SK-N-SH (cell line): Measurements from ENCODE around the gene CLDN14. TPM values are rescaled to one million over a fixed set of nuclear protein-coding genes. Genes with fewer than 3 reads are reported as not detected.

ENCODE experiments used
- CTCF ChIA-PET: fragments of 300-600, 350-600 bp; formaldehyde crosslinking; extraction: SDS; loops from one replicate; lab custom pipeline; 2021; lab: Yijun Ruan, JAX
- POLR2A ChIA-PET: fragments of 350-600 bp; sonication (Branson Sonifier 250); formaldehyde crosslinking; extraction: SDS; loops from one replicate; lab custom pipeline; 2020; ENCODE audit warnings: antibody characterized with exemption, inconsistent platforms; lab: Yijun Ruan, JAX
- DNase-seq: peaks from one replicate; pipeline ENCODE4 v3.0.0; 2012
- H2AFZ ChIP-seq: fragments of 200-600 bp; sonication (generic); 2 replicates; pipeline ENCODE4 v1.8.1; 2016; ENCODE audit warnings: antibody characterized with exemption, mild to moderate bottlenecking, low read depth
- H3F3A ChIP-seq: fragments of 200-600 bp; sonication (generic); replicated peaks from 2 replicates; pipeline ENCODE3; 2016; ENCODE audit warnings: antibody characterized with exemption, mild to moderate bottlenecking; ENCODE audit not compliant: insufficient read depth
- H3K27ac ChIP-seq, 2 experiments: fragments of 200-500 bp in 1 of 2; fragments of 200-600 bp in 1 of 2; sonication (Bioruptor generic) in 1 of 2; sonication (generic), shearing (Covaris generic) in 1 of 2; 2 replicates each; pipeline versions ENCODE4 v1.5.1 to v1.6.1; 2014 to 2016; ENCODE audit warnings: low read depth in 2 of 2, inconsistent platforms in 1 of 2, low read length in 1 of 2, mild to moderate bottlenecking in 1 of 2, mixed read lengths in 1 of 2
- H3K27me3 ChIP-seq: fragments of 200-600 bp; sonication (generic), shearing (Covaris generic); 2 replicates; pipeline ENCODE4 v1.6.1; 2016; ENCODE audit warnings: mixed run types; ENCODE audit not compliant: insufficient read depth
- H3K36me3 ChIP-seq, 2 experiments: fragments of 200-500 bp in 1 of 2; fragments of 200-600 bp in 1 of 2; sonication (Bioruptor generic) in 1 of 2; sonication (generic) in 1 of 2; replicated peaks in 1 of 2; 2 replicates each; pipeline versions ENCODE3 to v1.5.1; 2014 to 2016; ENCODE audit warnings: low read length in 1 of 2, mild to moderate bottlenecking in 1 of 2; ENCODE audit not compliant: insufficient read depth in 2 of 2, control insufficient read depth in 1 of 2
- H3K4me1 ChIP-seq, 2 experiments: fragments of 200-500 bp in 1 of 2; fragments of 200-600 bp in 1 of 2; sonication (Bioruptor generic) in 1 of 2; sonication (generic), shearing (Covaris generic) in 1 of 2; 2 replicates each; pipeline versions ENCODE4 v1.5.1 to v1.6.1; 2014 to 2016; ENCODE audit warnings: low read depth in 1 of 2, low read length in 1 of 2, mixed run types in 1 of 2; ENCODE audit not compliant: insufficient read depth in 2 of 2, control insufficient read depth in 1 of 2
- H3K4me2 ChIP-seq: fragments of 200-600 bp; sonication (generic), shearing (Covaris generic); 2 replicates; pipeline ENCODE4 v1.6.1; 2017; ENCODE audit warnings: mixed run types
- H3K4me3 ChIP-seq, 2 experiments: fragments of 200-500 bp in 1 of 2; fragments of 200-600 bp in 1 of 2; sonication (Bioruptor generic) in 1 of 2; sonication (generic), shearing (Covaris generic) in 1 of 2; 2 replicates each; pipeline versions ENCODE4 v1.5.1 to v1.8.1; 2014 to 2016; ENCODE audit warnings: low read depth in 2 of 2, inconsistent platforms in 1 of 2, low read length in 1 of 2, mild to moderate bottlenecking in 1 of 2, mixed read lengths in 1 of 2, moderate library complexity in 1 of 2
- H3K79me2 ChIP-seq: fragments of 200-600 bp; sonication (generic); 2 replicates; pipeline ENCODE4 v1.8.1; 2017; ENCODE audit warnings: mild to moderate bottlenecking; ENCODE audit not compliant: insufficient read depth
- H3K9ac ChIP-seq: fragments of 200-600 bp; sonication (generic); 2 replicates; pipeline ENCODE4 v1.6.1; 2017; ENCODE audit warnings: mixed run types
- H3K9me2 ChIP-seq: fragments of 200-600 bp; sonication (generic); 2 replicates; pipeline ENCODE4 v1.6.1; 2017; ENCODE audit warnings: mixed run types
- H3K9me3 ChIP-seq: fragments of 200-600 bp; sonication (generic); 2 replicates; pipeline ENCODE4 v1.6.1; 2017; ENCODE audit warnings: mixed run types, mild to moderate bottlenecking, moderate library complexity
- H4K20me1 ChIP-seq: fragments of 200-600 bp; sonication (generic); 2 replicates; pipeline ENCODE4 v1.6.1; 2017; ENCODE audit warnings: mild to moderate bottlenecking, mixed run types; ENCODE audit not compliant: insufficient read depth
- FOXM1 ChIP-seq: IDR thresholded peaks from 2 replicates; pipeline ENCODE4 v1.4.0; 2012; ENCODE audit warnings: low read depth, mild to moderate bottlenecking
- POLR2AphosphoS5 ChIP-seq: IDR thresholded peaks from 2 replicates; pipeline ENCODE4 v1.6.1; 2012; ENCODE audit warnings: low read depth, low read length
- RAD21 ChIP-seq: IDR thresholded peaks from 2 replicates; pipeline ENCODE4 v1.6.1; 2012; ENCODE audit warnings: mild to moderate bottlenecking, low read length
- RCOR1 ChIP-seq: fragments of 150-350 bp; IDR thresholded peaks from 2 replicates; pipeline ENCODE4 v1.6.1; 2017; ENCODE audit warnings: antibody characterized with exemption, low read length
- SIN3A ChIP-seq: IDR thresholded peaks from 2 replicates; pipeline ENCODE4 v1.6.1; 2012; ENCODE audit warnings: low read depth, mild to moderate bottlenecking, low read length, moderate library complexity, borderline replicate concordance
- TCF12 ChIP-seq: IDR thresholded peaks from 2 replicates; pipeline ENCODE4 v1.4.0; 2012
- USF1 ChIP-seq: IDR thresholded peaks from 2 replicates; pipeline ENCODE4 v1.4.0; 2012; ENCODE audit warnings: low read depth, borderline replicate concordance
- WGBS: methylation state at CpG from one replicate; pipeline ENCODE4 v1.1.6; 2017; ENCODE audit warnings: low lambda C conversion rate; 5-methylcytosine and 5-hydroxymethylcytosine counted together
- polyA plus RNA-seq, 3 experiments: library from polyadenylated mRNA; depleted of rRNA; stranded (reverse); fragments of >200 nt; gene quantifications; 2 replicates each; pipeline ENCODE4 v1.2.3, GENCODE V29; 2012
- TF ChIP-seq, protein P1 (sequence below): IDR thresholded peaks from 2 replicates; pipeline ENCODE4 v1.6.1; 2012; ENCODE audit warnings: mild to moderate bottlenecking, low read depth, low read length, moderate library complexity
- TF ChIP-seq, protein P2 (sequence below): fragments of 150-350 bp; IDR thresholded peaks from 2 replicates; pipeline ENCODE4 v1.6.1; 2016; ENCODE audit warnings: mild to moderate bottlenecking, low read depth, low read length
- TF ChIP-seq, protein P3 (sequence below): fragments of 200-600 bp; sonication (generic); IDR thresholded peaks from 2 replicates; pipeline ENCODE4 v1.6.1; 2017; ENCODE audit warnings: antibody characterized with exemption, mild to moderate bottlenecking, moderate library complexity

The CLDN14 gene
- polyA plus RNA-seq, 1 of the 3 experiments (the other 2 are of a cell fraction): not detected

DNA sequence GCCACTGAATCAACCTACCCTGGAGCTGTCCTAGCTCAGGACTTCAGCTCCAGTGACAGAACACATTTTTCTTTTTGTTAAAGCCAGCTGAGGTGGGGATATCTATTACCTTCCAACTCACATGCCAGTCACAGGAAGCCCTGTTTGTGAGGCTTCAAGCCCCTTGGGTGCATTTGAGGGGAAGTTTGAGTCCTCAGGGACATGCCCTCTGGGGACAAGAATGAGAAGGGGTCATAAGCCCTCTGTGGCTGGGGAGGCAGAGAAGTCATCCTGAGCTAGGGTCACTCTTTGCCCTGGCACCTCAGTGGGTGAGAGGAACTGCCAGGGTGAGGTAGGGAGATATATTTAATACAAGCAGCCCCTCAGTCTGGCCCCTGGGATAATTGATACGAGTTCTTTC is 33.5 kb upstream of the CLDN14 start:
- Histone ChIP-seq H2AFZ (no peak overlapping the region), H3K27me3 (no peaks in the 10 kb centered on the region; the same call in 1 of the 2 replicates), H3K9ac (no peak overlapping the region), H3K36me3 (no peaks in the 10 kb centered on the region), H3K4me1 (no peaks in the 10 kb centered on the region), H3K4me2 (no peak overlapping the region), H4K20me1 (no peaks in the 10 kb centered on the region), H3F3A (no peaks in the 10 kb centered on the region), H3K9me2 (no peaks in the 10 kb centered on the region), H3K79me2 (no peaks in the 10 kb centered on the region), H3K27ac (no peak overlapping the region), H3K4me3 (no peak overlapping the region), H3K9me3 (no peaks in the 10 kb centered on the region)
- WGBS: 11% methylated on average over 1 of the region's 1 CpG
- ChIA-PET CTCF (interaction anchor here (0.9 to 1.0 kb wide), 2 partner anchors 9 to 10 kb away, joined by 3 to 4 read pairs; no protein-coding TSS in a partner anchor), POLR2A (no interaction called here)
- TF ChIP-seq, protein P1, sequence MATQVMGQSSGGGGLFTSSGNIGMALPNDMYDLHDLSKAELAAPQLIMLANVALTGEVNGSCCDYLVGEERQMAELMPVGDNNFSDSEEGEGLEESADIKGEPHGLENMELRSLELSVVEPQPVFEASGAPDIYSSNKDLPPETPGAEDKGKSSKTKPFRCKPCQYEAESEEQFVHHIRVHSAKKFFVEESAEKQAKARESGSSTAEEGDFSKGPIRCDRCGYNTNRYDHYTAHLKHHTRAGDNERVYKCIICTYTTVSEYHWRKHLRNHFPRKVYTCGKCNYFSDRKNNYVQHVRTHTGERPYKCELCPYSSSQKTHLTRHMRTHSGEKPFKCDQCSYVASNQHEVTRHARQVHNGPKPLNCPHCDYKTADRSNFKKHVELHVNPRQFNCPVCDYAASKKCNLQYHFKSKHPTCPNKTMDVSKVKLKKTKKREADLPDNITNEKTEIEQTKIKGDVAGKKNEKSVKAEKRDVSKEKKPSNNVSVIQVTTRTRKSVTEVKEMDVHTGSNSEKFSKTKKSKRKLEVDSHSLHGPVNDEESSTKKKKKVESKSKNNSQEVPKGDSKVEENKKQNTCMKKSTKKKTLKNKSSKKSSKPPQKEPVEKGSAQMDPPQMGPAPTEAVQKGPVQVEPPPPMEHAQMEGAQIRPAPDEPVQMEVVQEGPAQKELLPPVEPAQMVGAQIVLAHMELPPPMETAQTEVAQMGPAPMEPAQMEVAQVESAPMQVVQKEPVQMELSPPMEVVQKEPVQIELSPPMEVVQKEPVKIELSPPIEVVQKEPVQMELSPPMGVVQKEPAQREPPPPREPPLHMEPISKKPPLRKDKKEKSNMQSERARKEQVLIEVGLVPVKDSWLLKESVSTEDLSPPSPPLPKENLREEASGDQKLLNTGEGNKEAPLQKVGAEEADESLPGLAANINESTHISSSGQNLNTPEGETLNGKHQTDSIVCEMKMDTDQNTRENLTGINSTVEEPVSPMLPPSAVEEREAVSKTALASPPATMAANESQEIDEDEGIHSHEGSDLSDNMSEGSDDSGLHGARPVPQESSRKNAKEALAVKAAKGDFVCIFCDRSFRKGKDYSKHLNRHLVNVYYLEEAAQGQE: no peak
- TF ChIP-seq, protein P2, sequence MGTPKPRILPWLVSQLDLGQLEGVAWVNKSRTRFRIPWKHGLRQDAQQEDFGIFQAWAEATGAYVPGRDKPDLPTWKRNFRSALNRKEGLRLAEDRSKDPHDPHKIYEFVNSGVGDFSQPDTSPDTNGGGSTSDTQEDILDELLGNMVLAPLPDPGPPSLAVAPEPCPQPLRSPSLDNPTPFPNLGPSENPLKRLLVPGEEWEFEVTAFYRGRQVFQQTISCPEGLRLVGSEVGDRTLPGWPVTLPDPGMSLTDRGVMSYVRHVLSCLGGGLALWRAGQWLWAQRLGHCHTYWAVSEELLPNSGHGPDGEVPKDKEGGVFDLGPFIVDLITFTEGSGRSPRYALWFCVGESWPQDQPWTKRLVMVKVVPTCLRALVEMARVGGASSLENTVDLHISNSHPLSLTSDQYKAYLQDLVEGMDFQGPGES: no peak
- TF ChIP-seq FOXM1: no peak
- no peak for TF ChIP-seq RCOR1
- TF ChIP-seq SIN3A: no peak
- no peak for TF ChIP-seq POLR2AphosphoS5
- TF ChIP-seq, protein P3, sequence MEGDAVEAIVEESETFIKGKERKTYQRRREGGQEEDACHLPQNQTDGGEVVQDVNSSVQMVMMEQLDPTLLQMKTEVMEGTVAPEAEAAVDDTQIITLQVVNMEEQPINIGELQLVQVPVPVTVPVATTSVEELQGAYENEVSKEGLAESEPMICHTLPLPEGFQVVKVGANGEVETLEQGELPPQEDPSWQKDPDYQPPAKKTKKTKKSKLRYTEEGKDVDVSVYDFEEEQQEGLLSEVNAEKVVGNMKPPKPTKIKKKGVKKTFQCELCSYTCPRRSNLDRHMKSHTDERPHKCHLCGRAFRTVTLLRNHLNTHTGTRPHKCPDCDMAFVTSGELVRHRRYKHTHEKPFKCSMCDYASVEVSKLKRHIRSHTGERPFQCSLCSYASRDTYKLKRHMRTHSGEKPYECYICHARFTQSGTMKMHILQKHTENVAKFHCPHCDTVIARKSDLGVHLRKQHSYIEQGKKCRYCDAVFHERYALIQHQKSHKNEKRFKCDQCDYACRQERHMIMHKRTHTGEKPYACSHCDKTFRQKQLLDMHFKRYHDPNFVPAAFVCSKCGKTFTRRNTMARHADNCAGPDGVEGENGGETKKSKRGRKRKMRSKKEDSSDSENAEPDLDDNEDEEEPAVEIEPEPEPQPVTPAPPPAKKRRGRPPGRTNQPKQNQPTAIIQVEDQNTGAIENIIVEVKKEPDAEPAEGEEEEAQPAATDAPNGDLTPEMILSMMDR: no peak
- no peak for DNase-seq

DNA sequence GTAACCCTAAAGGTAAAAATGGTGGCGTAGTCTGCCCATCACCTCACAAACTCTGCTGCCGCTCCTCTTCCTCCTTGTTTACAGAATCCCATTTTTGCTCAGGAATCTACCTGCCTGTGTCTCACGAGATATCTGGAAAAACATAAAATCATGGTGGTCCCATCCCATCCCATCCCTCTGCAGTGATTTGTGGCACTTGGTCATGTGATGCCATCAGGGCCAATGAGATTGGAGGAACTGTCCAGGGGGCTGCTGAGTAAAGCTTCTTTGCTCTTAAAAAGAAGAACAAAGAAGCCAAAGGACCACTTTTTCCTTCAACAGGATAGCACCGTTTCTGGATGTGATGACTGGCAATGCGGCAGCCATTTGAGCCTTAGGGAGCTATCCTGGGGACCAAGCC is 33.0 kb upstream of the CLDN14 start:
- ChIA-PET POLR2A (no interaction called here), CTCF (interaction anchor here (0.9 to 1.0 kb wide), 2 partner anchors 8 to 10 kb away, joined by 3 to 4 read pairs; no protein-coding TSS in a partner anchor)
- no peaks in the 10 kb centered on the region for H3K9me3 ChIP-seq
- H3K27me3 ChIP-seq: no peaks in the 10 kb centered on the region; the same call in 1 of the 2 replicates
- H3K27ac ChIP-seq: no peak overlapping the region
- H3K4me2 ChIP-seq: no peak overlapping the region
- DNase-seq: no peak
- TF ChIP-seq USF1 (no peak), POLR2AphosphoS5 (no peak), SIN3A (no peak), RAD21 (no peak), TCF12 (no peak)
- H3K4me3 ChIP-seq: no peak overlapping the region
- no peaks in the 10 kb centered on the region for H3K4me1 ChIP-seq
- H3K36me3 ChIP-seq: no peaks in the 10 kb centered on the region
- H4K20me1 ChIP-seq: no peaks in the 10 kb centered on the region
- H3K79me2 ChIP-seq: no peaks in the 10 kb centered on the region
- no peak overlapping the region for H2AFZ ChIP-seq
- no peak overlapping the region for H3K9ac ChIP-seq
- no peaks in the 10 kb centered on the region for H3K9me2 ChIP-seq
- H3F3A ChIP-seq: no peaks in the 10 kb centered on the region
- 29% methylated on average over 5 of the region's 5 CpGs for WGBS
